K562 (cell line): ENCODE results near the gene NAT9. TPM values are rescaled to one million over a fixed set of nuclear protein-coding genes. Genes with fewer than 3 reads are reported as not detected.

ENCODE experiments used
- FOXJ3 ChIP-seq: sonication (generic); formaldehyde crosslinking; IDR thresholded peaks from 2 replicates; pipeline ENCODE4 v1.4.0; 2020; ENCODE audit warnings: mild to moderate bottlenecking, missing genetic modification reagents
- MAX ChIP-seq: sonication (generic); formaldehyde crosslinking; IDR thresholded peaks from 2 replicates; pipeline ENCODE4 v1.9.0; 2022; ENCODE audit warnings: mild to moderate bottlenecking, missing genetic modification reagents
- MBD1 ChIP-seq: fragments of 250-450 bp; sonication (Bioruptor Pico); IDR thresholded peaks from 2 replicates; pipeline ENCODE4 v1.8.0; 2022; ENCODE audit warnings: inconsistent platforms
- MECOM ChIP-seq: fragments of 250-450 bp; sonication (Bioruptor Pico); IDR thresholded peaks from 2 replicates; pipeline ENCODE4 v1.8.0; 2022; ENCODE audit warnings: inconsistent platforms
- NR1H2 ChIP-seq: sonication (generic); formaldehyde crosslinking; IDR thresholded peaks from 2 replicates; pipeline ENCODE4 v1.4.0; 2020; ENCODE audit warnings: mild to moderate bottlenecking, missing genetic modification reagents
- PHF8 ChIP-seq: fragments of 200-600 bp; sonication (generic); IDR thresholded peaks from 2 replicates; pipeline ENCODE4 v1.6.1; 2012; ENCODE audit warnings: mixed run types, mild to moderate bottlenecking, inconsistent platforms, low read length, moderate library complexity, borderline replicate concordance
- POLR2G ChIP-seq: fragments of 200-400 bp; formaldehyde crosslinking; IDR thresholded peaks from 2 replicates; pipeline ENCODE4 v1.6.1; 2017; ENCODE audit warnings: low read depth, mild to moderate bottlenecking, antibody characterized with exemption, low read length, moderate library complexity
- RHOXF2B ChIP-seq: fragments of 250-450 bp; sonication (Bioruptor Pico); conservative IDR thresholded peaks from 2 replicates; pipeline ENCODE4 v1.5.1; 2021
- SAFB2 ChIP-seq: fragments of 200-400 bp; formaldehyde crosslinking; IDR thresholded peaks from 2 replicates; pipeline ENCODE4 v1.6.1; 2018; ENCODE audit warnings: borderline replicate concordance, low read length, low read depth, moderate library complexity; ENCODE audit not compliant: severe bottlenecking
- SP1 ChIP-seq: sonication (generic); formaldehyde crosslinking; IDR thresholded peaks from 2 replicates; pipeline ENCODE4 v1.8.1; 2022; ENCODE audit warnings: mild to moderate bottlenecking, missing genetic modification reagents
- TEAD1 ChIP-seq, 2 experiments: fragments of 450-650 bp in 1 of 2; sonication (generic) in 1 of 2; formaldehyde crosslinking; IDR thresholded peaks; 2 replicates each; pipeline versions ENCODE4 v1.4.0 to v1.8.0; 2020 to 2022; ENCODE audit warnings: mild to moderate bottlenecking in 2 of 2, missing genetic modification reagents in 1 of 2
- ZNF639 ChIP-seq, 2 experiments: fragments of 200-800 bp in 1 of 2; sonication (Bioruptor generic) in 1 of 2; sonication (generic) in 1 of 2; formaldehyde crosslinking in 1 of 2; IDR thresholded peaks in 1 of 2; conservative IDR thresholded peaks in 1 of 2; 2 replicates each; pipeline versions ENCODE4 v1.5.0 to v1.6.1; 2016 to 2020; ENCODE audit warnings: missing compliant biosample characterization in 1 of 2, missing genetic modification characterization in 1 of 2, missing genetic modification reagents in 1 of 2
- polyA plus RNA-seq, 8 experiments: library from polyadenylated mRNA; depleted of rRNA in 4 of 8; stranded (reverse) in 5 of 8; unstranded in 3 of 8; fragments of >200 nt; fragmentation: Nextera tagmentation in 2 of 8; fragmentation: Illumina TruSeq in 1 of 8; extraction: Ambion mirVana in 2 of 8; extraction: Trizol in 1 of 8; gene quantifications; 2 replicates each; pipeline versions ENCODE4 v1.2.1 to v1.2.3, GENCODE V29; 2011 to 2014; ENCODE audit warnings: inconsistent platforms in 1 of 8, missing spikeins in 1 of 8
- total RNA-seq, 7 experiments: library from RNA; depleted of rRNA in 6 of 7; stranded (reverse); fragments of >200 nt in 6 of 7; fragmentation: Illumina TruSeq in 2 of 7; extraction: Trizol in 2 of 7; gene quantifications; 2 replicates each; pipeline versions ENCODE4 v1.2.1 to v1.2.3, GENCODE V29; 2011 to 2021; ENCODE audit warnings: low replicate concordance in 1 of 7
- TF ChIP-seq, protein P1 (sequence below): sonication (generic); formaldehyde crosslinking; IDR thresholded peaks from 2 replicates; pipeline ENCODE4 v1.8.0; 2022; ENCODE audit warnings: mild to moderate bottlenecking, missing genetic modification reagents
- TF ChIP-seq, protein P2 (sequence below): fragments of 450-650 bp; conservative IDR thresholded peaks from 2 replicates; pipeline ENCODE4 v1.6.1; 2016; ENCODE audit warnings: missing genetic modification characterization, low read depth, mild to moderate bottlenecking, control low read depth, missing compliant biosample characterization

Gene NAT9
- total and polyA plus RNA-seq, 9 of the 15 experiments (the other 6 are each of a cell fraction or from before 2014, with no cell fraction given): 4.2 to 63.6 (median 40.8) TPM

GRCh38 chr17:74748529-74749278 is 27.4 kb downstream of the NAT9 start, which contains the start of gene NHERF1 (continued):
- TF ChIP-seq PHF8 (peak; percentile 80; the same call in 1 of the 2 replicates), MBD1 (CRISPR knock-in tag) (no peak), TEAD1 (CRISPR knock-in tag; IDR thresholded peaks at IDR 0.05) (peak in 1 of 2 experiments; percentile 35; a peak in 1 of 4 replicates), NR1H2 (no peak), MECOM (CRISPR knock-in tag) (no peak), FOXJ3 (no peak), POLR2G (peak; percentile 100), MAX (peak; percentile 46), SP1 (CRISPR knock-in tag) (peak; percentile 76), SAFB2 (no peak), ZNF639 (CRISPR knock-in tag; conservative IDR thresholded peaks at IDR 0.05 in 1 of 2, IDR thresholded peaks at IDR 0.05 in 1 of 2) (peak in 1 of 2 experiments; percentile 73; a peak in 2 of 4 replicates), RHOXF2B (CRISPR knock-in tag) (no peak)
- TF ChIP-seq, protein P1, sequence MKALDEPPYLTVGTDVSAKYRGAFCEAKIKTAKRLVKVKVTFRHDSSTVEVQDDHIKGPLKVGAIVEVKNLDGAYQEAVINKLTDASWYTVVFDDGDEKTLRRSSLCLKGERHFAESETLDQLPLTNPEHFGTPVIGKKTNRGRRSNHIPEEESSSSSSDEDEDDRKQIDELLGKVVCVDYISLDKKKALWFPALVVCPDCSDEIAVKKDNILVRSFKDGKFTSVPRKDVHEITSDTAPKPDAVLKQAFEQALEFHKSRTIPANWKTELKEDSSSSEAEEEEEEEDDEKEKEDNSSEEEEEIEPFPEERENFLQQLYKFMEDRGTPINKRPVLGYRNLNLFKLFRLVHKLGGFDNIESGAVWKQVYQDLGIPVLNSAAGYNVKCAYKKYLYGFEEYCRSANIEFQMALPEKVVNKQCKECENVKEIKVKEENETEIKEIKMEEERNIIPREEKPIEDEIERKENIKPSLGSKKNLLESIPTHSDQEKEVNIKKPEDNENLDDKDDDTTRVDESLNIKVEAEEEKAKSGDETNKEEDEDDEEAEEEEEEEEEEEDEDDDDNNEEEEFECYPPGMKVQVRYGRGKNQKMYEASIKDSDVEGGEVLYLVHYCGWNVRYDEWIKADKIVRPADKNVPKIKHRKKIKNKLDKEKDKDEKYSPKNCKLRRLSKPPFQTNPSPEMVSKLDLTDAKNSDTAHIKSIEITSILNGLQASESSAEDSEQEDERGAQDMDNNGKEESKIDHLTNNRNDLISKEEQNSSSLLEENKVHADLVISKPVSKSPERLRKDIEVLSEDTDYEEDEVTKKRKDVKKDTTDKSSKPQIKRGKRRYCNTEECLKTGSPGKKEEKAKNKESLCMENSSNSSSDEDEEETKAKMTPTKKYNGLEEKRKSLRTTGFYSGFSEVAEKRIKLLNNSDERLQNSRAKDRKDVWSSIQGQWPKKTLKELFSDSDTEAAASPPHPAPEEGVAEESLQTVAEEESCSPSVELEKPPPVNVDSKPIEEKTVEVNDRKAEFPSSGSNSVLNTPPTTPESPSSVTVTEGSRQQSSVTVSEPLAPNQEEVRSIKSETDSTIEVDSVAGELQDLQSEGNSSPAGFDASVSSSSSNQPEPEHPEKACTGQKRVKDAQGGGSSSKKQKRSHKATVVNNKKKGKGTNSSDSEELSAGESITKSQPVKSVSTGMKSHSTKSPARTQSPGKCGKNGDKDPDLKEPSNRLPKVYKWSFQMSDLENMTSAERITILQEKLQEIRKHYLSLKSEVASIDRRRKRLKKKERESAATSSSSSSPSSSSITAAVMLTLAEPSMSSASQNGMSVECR: peak; percentile 75
- TF ChIP-seq, protein P2, sequence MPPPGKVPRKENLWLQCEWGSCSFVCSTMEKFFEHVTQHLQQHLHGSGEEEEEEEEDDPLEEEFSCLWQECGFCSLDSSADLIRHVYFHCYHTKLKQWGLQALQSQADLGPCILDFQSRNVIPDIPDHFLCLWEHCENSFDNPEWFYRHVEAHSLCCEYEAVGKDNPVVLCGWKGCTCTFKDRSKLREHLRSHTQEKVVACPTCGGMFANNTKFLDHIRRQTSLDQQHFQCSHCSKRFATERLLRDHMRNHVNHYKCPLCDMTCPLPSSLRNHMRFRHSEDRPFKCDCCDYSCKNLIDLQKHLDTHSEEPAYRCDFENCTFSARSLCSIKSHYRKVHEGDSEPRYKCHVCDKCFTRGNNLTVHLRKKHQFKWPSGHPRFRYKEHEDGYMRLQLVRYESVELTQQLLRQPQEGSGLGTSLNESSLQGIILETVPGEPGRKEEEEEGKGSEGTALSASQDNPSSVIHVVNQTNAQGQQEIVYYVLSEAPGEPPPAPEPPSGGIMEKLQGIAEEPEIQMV (tag): no peak
